ENCODE measurements around the gene RALY. TPM values are rescaled to one million over a fixed set of nuclear protein-coding genes. Genes with fewer than 3 reads are reported as not detected.

Gene RALY
- total RNA-seq, 1 experiment from 2014 or later = 164 TPM

GRCh38 chr20:34083137-34083536 is 89.4 kb downstream of the RALY start:
- H3K4me3 ChIP-seq (ENCODE audit: low read depth in 2 of 2, low read length in 2 of 2) = no peak overlapping the region
- in situ Hi-C loops (cut with HindIII; ENCODE audit: low pct_unique_long_range_greater_than_20kb, low sequenced_read_pairs) (no loop called here), intact Hi-C loops (cut with micrococcal nuclease; ENCODE audit: unreplicated experiment) (loop anchor here (5.0 kb wide), 1 partner anchor 221 kb away; no protein-coding TSS in a partner anchor)
- ChIA-PET CTCF (no interaction called here), POLR2A (no interaction called here)
- H3K9me3 ChIP-seq (ENCODE audit: control insufficient read depth, insufficient read depth, low read depth, low read length) = no peaks in the 10 kb centered on the region
- 0 out of 2 replicates have a peak, but pooled peaks have one; percentile 42 for ATAC-seq
- no peaks in the 10 kb centered on the region for H3K27me3 ChIP-seq (ENCODE audit: control insufficient read depth, insufficient read depth, low read length)
- no TSS peak for BruUV-seq (replicated peaks)
- no peak for TF ChIP-seq TCF7L2 (IDR thresholded peaks at IDR 0.05; ENCODE audit: low read depth, low read length)
- no peaks in the 10 kb centered on the region for H3K4me1 ChIP-seq (ENCODE audit: control insufficient read depth, insufficient read depth, low read length)
- no peaks in the 10 kb centered on the region; the same call in 1 of the 2 replicates for H3K36me3 ChIP-seq (ENCODE audit: control insufficient read depth, insufficient read depth, low read length)
- H3K27ac ChIP-seq (ENCODE audit: low read length) = no peak overlapping the region
- DNase-seq (ENCODE audit: low read depth, low spot score) = no peak

- no peak overlapping the region for H3K27ac ChIP-seq (ENCODE audit: low read length)
- no peaks in the 10 kb centered on the region for H3K9me3 ChIP-seq (ENCODE audit: control insufficient read depth, insufficient read depth, low read depth, low read length)
- H3K4me1 ChIP-seq (ENCODE audit: control insufficient read depth, insufficient read depth, low read length) = no peaks in the 10 kb centered on the region
- intact Hi-C loops (cut with micrococcal nuclease; ENCODE audit: unreplicated experiment) = loop anchor here (5.0 kb wide), 1 partner anchor 221 kb away; no protein-coding TSS in a partner anchor
- in situ Hi-C loops (cut with HindIII; ENCODE audit: low pct_unique_long_range_greater_than_20kb, low sequenced_read_pairs) = no loop called here
- POLR2A ChIA-PET = no interaction called here
- TF ChIP-seq POLR2AphosphoS5 (IDR thresholded peaks at IDR 0.05; ENCODE audit: low read depth, low read length) = no peak
- no peak for TF ChIP-seq SIN3A (IDR thresholded peaks at IDR 0.05; ENCODE audit: borderline replicate concordance, insufficient read depth, low read depth, low read length)
- no peak for TF ChIP-seq TCF7L2 (IDR thresholded peaks at IDR 0.05; ENCODE audit: low read depth, low read length)
- no peak for TF ChIP-seq REST (IDR thresholded peaks at IDR 0.05; ENCODE audit: insufficient read depth in 1 of 2, low read depth in 2 of 2, low read length in 1 of 2)
- DNase-seq (ENCODE audit: low read depth, low spot score) (no peak), ATAC-seq (no peak)
- H3K36me3 ChIP-seq (ENCODE audit: control insufficient read depth, insufficient read depth, low read length) = peaks cover 2% of the 10 kb centered on the region; the same call in 1 of the 2 replicates
- CTCF ChIA-PET = no interaction called here
- H3K27me3 ChIP-seq (ENCODE audit: control insufficient read depth, insufficient read depth, low read length) = no peaks in the 10 kb centered on the region
- no peak overlapping the region for H3K4me3 ChIP-seq (ENCODE audit: low read depth in 2 of 2, low read length in 2 of 2)
- TSS peak; percentile 10 for BruUV-seq (replicated peaks)
Observed at GRCh38 chr20:34083781-34084180, 90.1 kb downstream of the RALY start.

GRCh38 chr20:34084227-34084923 is 90.7 kb downstream of the RALY start:
- DNase-seq (ENCODE audit: low read depth, low spot score) (no peak), ATAC-seq (no peak)
- H3K4me3 ChIP-seq (ENCODE audit: low read depth in 2 of 2, low read length in 2 of 2) = no peak overlapping the region
- POLR2A ChIA-PET = no interaction called here
- H3K9me3 ChIP-seq (ENCODE audit: control insufficient read depth, insufficient read depth, low read depth, low read length) = no peaks in the 10 kb centered on the region
- H3K36me3 ChIP-seq (ENCODE audit: control insufficient read depth, insufficient read depth, low read length) = peaks cover 6% of the 10 kb centered on the region; the same call in 1 of the 2 replicates
- in situ Hi-C loops (cut with HindIII; ENCODE audit: low pct_unique_long_range_greater_than_20kb, low sequenced_read_pairs) = no loop called here
- H3K27me3 ChIP-seq (ENCODE audit: control insufficient read depth, insufficient read depth, low read length) = no peaks in the 10 kb centered on the region
- no TSS peak for BruUV-seq (replicated peaks)
- intact Hi-C loops (cut with micrococcal nuclease; ENCODE audit: unreplicated experiment) = loop anchor here (5.0 kb wide), 1 partner anchor 222 kb away; no protein-coding TSS in a partner anchor
- CTCF ChIA-PET = no interaction called here
- H3K4me1 ChIP-seq (ENCODE audit: control insufficient read depth, insufficient read depth, low read length) = no peaks in the 10 kb centered on the region
- no peak overlapping the region for H3K27ac ChIP-seq (ENCODE audit: low read length)
- TF ChIP-seq REST (IDR thresholded peaks at IDR 0.05; ENCODE audit: insufficient read depth in 1 of 2, low read depth in 2 of 2, low read length in 1 of 2) (no peak), TCF7L2 (IDR thresholded peaks at IDR 0.05; ENCODE audit: low read depth, low read length) (no peak), CTCF (IDR thresholded peaks at IDR 0.05) (no peak), SIN3A (IDR thresholded peaks at IDR 0.05; ENCODE audit: borderline replicate concordance, insufficient read depth, low read depth, low read length) (no peak), POLR2AphosphoS5 (IDR thresholded peaks at IDR 0.05; ENCODE audit: low read depth, low read length) (no peak)
